MM.1S (cell line): ENCODE measurements around the gene EPN3.

ENCODE experiments used
- DNase-seq: peaks from one replicate; pipeline ENCODE4 v3.0.0-alpha.2; 2015
- H2AFZ ChIP-seq: fragments of 300-600 bp; sonication (generic); 2 replicates; pipeline ENCODE4 v1.6.0; 2016; ENCODE audit warnings: antibody characterized with exemption, low read length
- H3F3A ChIP-seq: fragments of 300-600 bp; sonication (generic); 2 replicates; pipeline ENCODE4 v1.6.1; 2016; ENCODE audit warnings: mild to moderate bottlenecking, antibody characterized with exemption, low read length, moderate library complexity, mixed read lengths; ENCODE audit not compliant: insufficient read depth
- H3K27ac ChIP-seq: fragments of 300-600 bp; sonication (generic); 2 replicates; pipeline ENCODE4 v1.5.1; 2016; ENCODE audit warnings: mild to moderate bottlenecking, low read length
- H3K27me3 ChIP-seq: fragments of 300-600 bp; sonication (generic); replicated peaks from 2 replicates; pipeline ENCODE4 v1.6.0; 2016; ENCODE audit warnings: low read length; ENCODE audit not compliant: insufficient read depth
- H3K36me3 ChIP-seq: fragments of 300-600 bp; sonication (generic); replicated peaks from 2 replicates; pipeline ENCODE4 v1.6.1; 2016; ENCODE audit warnings: mild to moderate bottlenecking, low read length, mixed read lengths; ENCODE audit not compliant: insufficient read depth
- H3K4me1 ChIP-seq: fragments of 300-600 bp; sonication (generic); 2 replicates; pipeline ENCODE4 v1.6.1; 2016; ENCODE audit warnings: low read length, mixed read lengths
- H3K4me2 ChIP-seq: fragments of 300-600 bp; sonication (generic); 2 replicates; pipeline ENCODE4 v1.6.0; 2016; ENCODE audit warnings: low read depth, low read length
- H3K4me3 ChIP-seq: fragments of 300-600 bp; sonication (generic); 2 replicates; pipeline ENCODE4 v1.5.1; 2016; ENCODE audit warnings: low read length, mixed read lengths
- H3K79me2 ChIP-seq: fragments of 300-600 bp; sonication (generic); 2 replicates; pipeline ENCODE4 v1.6.1; 2016; ENCODE audit warnings: mixed run types, low read length, mixed read lengths
- H3K9ac ChIP-seq: fragments of 300-600 bp; sonication (generic); 2 replicates; pipeline ENCODE4 v1.6.1; 2016; ENCODE audit warnings: low read length, mixed read lengths
- H3K9me2 ChIP-seq: fragments of 300-600 bp; sonication (generic); replicated peaks from 2 replicates; pipeline ENCODE4 v1.6.1; 2016; ENCODE audit warnings: mild to moderate bottlenecking, low read length, mixed read lengths; ENCODE audit not compliant: insufficient read depth
- H3K9me3 ChIP-seq: fragments of 300-600 bp; sonication (generic); replicated peaks from 2 replicates; pipeline ENCODE4 v1.6.1; 2016; ENCODE audit warnings: mild to moderate bottlenecking, low read length, mixed read lengths; ENCODE audit not compliant: insufficient read depth
- H4K20me1 ChIP-seq: fragments of 300-600 bp; sonication (generic); 2 replicates; pipeline ENCODE4 v1.6.1; 2016; ENCODE audit warnings: mild to moderate bottlenecking, low read length, moderate library complexity, mixed read lengths; ENCODE audit not compliant: insufficient read depth
- CTCF ChIP-seq: fragments of 300-600 bp; sonication (generic); IDR thresholded peaks from 2 replicates; pipeline ENCODE4 v1.5.1; 2016; ENCODE audit warnings: antibody characterized with exemption, low read length, mixed read lengths
- EZH2 ChIP-seq: fragments of 300-600 bp; sonication (generic); optimal IDR thresholded peaks from 2 replicates; pipeline ENCODE3; 2017; ENCODE audit warnings: low read depth, mild to moderate bottlenecking, antibody characterized with exemption, low read length, mixed read lengths
- EZH2phosphoT487 ChIP-seq: fragments of 300-600 bp; sonication (generic); IDR thresholded peaks from 2 replicates; pipeline ENCODE4 v1.6.1; 2018; ENCODE audit warnings: antibody characterized with exemption, low read length

The EPN3 gene

DNA sequence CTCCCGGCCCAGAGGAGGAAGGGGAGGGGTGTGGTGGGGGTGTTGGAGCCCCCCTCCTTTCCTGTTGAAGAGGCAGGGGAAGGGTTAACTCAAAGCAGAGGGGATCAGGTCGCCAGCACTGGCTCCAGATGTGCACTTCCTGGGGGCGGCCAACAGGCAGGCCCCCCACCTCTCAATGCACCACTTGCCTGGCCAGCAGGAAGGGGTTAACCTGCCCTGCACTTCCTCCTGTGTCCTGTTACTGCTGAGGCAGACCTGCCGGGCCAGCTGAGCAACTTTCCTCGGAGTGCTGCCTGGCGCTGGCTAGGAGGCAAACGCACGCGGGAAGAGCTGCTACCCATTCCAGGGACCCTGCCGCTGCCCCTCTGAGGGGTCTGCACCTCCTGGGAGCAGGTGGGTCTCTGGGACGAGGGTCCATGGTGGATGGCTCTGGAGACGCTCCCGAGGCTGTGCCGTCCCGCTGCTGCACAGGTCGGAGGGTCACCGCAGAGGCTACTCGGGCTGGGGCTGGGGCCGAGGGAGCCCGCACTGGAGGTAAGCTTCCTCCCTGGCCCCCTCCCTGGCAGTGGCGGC is at the start of gene EPN3:
Gene EPN3, plus strand, starts transcription at position 284 of the 573 bp plus-strand sequence. CDS start 3,822 bp downstream, outside the sequence.
- Histone ChIP-seq H3K9ac (no peak within 1 kb of the TSS), H3K27me3 (peaks cover 65% of the 10 kb centered on the region)

GRCh38 chr17:50483266-50483665 is 49.3 kb upstream of the EPN3 start:
- no peak for DNase-seq
- H2AFZ ChIP-seq = no peak overlapping the region
- H3K79me2 ChIP-seq = peaks cover 9% of the 10 kb centered on the region
- no peaks in the 10 kb centered on the region for H4K20me1 ChIP-seq
- peaks cover 10% of the 10 kb centered on the region for H3F3A ChIP-seq
- no peak overlapping the region for H3K27ac ChIP-seq
- no peaks in the 10 kb centered on the region for H3K9me2 ChIP-seq
- TF ChIP-seq EZH2phosphoT487 (no peak), EZH2 (no peak), CTCF (no peak)
- H3K36me3 ChIP-seq = no peaks in the 10 kb centered on the region; the same call in 1 of the 2 replicates
- H3K4me3 ChIP-seq = no peak overlapping the region
- no peaks in the 10 kb centered on the region for H3K27me3 ChIP-seq
- H3K4me1 ChIP-seq = peaks cover 6% of the 10 kb centered on the region; the same call in 1 of the 2 replicates
- no peaks in the 10 kb centered on the region for H3K9me3 ChIP-seq
- H3K4me2 ChIP-seq = no peak overlapping the region
- H3K9ac ChIP-seq = no peak overlapping the region

More for the DNA sequence above, at the start of gene EPN3:
- Histone ChIP-seq H2AFZ (no peak within 1 kb of the TSS), H3K79me2 (no peaks in the 10 kb centered on the region), H3K27ac (no peak within 1 kb of the TSS), H4K20me1 (no peaks in the 10 kb centered on the region), H3K4me2 (no peak within 1 kb of the TSS), H3K4me1 (no peaks in the 10 kb centered on the region), H3K36me3 (no peaks in the 10 kb centered on the region), H3K9me2 (no peaks in the 10 kb centered on the region), H3K9me3 (no peaks in the 10 kb centered on the region), H3K4me3 (no peak within 1 kb of the TSS), H3F3A (no peaks in the 10 kb centered on the region)
- TF ChIP-seq CTCF (no peak), EZH2phosphoT487 (no peak), EZH2 (no peak)
- no peak for DNase-seq

DNA sequence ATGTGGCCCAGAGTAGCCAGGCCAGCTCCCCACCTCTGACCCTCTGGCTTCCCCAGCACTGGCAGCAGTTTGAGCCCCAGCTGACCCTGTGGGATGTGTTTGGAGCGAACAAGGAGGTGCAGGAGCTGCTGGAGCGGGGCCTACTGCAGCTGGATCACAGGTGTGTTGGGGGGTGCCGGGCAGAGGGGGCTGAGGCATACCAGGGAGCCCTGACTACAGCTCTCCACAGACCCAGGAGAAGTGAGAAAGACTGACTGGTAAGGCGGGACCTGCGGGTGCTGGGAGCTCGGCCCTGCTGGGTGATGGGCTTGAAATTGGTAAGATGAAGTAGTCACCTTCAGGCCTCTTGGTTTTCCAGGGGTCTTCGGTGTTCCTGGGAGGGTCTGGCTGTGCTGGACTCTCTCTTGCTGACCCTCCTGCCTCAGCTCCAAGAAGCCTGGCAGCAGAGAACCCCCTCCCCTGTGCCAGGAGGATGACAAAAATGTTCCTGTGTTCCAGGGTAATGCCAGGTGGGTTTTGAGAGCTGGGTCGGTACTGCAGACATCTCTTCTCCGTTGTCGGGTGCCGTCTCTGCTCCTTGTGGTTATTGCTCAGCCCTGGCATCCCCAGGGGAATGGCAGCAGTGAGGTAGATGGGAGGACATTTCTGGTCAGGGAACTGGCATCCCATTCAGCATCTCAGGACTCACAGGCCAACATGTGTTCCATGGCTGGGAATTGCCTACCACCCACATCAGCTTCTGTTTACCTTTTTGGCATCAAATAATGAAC is 48.0 kb upstream of the EPN3 start:
- Histone ChIP-seq H3K4me3 (no peak overlapping the region), H3K27ac (no peak overlapping the region), H3K79me2 (peaks cover 9% of the 10 kb centered on the region), H2AFZ (no peak overlapping the region), H3K9ac (no peak overlapping the region), H3F3A (no peaks in the 10 kb centered on the region), H3K36me3 (no peaks in the 10 kb centered on the region; the same call in 1 of the 2 replicates), H3K9me3 (no peaks in the 10 kb centered on the region), H3K4me2 (no peak overlapping the region), H3K27me3 (no peaks in the 10 kb centered on the region), H3K9me2 (no peaks in the 10 kb centered on the region), H4K20me1 (no peaks in the 10 kb centered on the region), H3K4me1 (peaks cover 3% of the 10 kb centered on the region; the same call in 1 of the 2 replicates)
- no peak for DNase-seq
- TF ChIP-seq CTCF = no peak
- no peak for TF ChIP-seq EZH2phosphoT487
- TF ChIP-seq EZH2 = no peak
